Right lobe of liver (tissue), 6 donors: ENCODE data around the gene NEGR1. TPM values are rescaled to one million over a fixed set of nuclear protein-coding genes. Genes with fewer than 3 reads are reported as not detected.
A peak's percentile ranks its signal among the peaks of the same experiment; 100 is the strongest.

Experiments
- ATAC-seq, 4 donors: fragments of 200-7000 bp; cut with Tn5 transposase; one replicate each; pipeline ENCODE4 v1.9.1; 2020; ENCODE audit warnings: mild to moderate bottlenecking in 4 of 4, moderate library complexity in 4 of 4
- DNase-seq, 3 donors: peaks; one replicate each; pipeline ENCODE4 v3.0.0-alpha.2; 2020
- H3K27ac ChIP-seq, 3 donors: fragments of 200-600 bp; one replicate each; pipeline ENCODE4 v1.8.0; 2022
- H3K27me3 ChIP-seq, 2 donors: fragments of 200-600 bp; one replicate each; pipeline ENCODE4 v1.8.0; 2022
- H3K36me3 ChIP-seq, 4 donors: fragments of 200-600 bp; sonication (generic) in 1 of 4; one replicate each; pipeline versions ENCODE4 v1.5.1 to v1.8.0; 2017 to 2022; ENCODE audit warnings: control low read depth in 1 of 4
- H3K4me1 ChIP-seq, 4 donors: fragments of 200-600 bp; sonication (generic) in 1 of 4; one replicate each; pipeline versions ENCODE4 v1.5.1 to v1.8.0; 2017 to 2022; ENCODE audit warnings: control low read depth in 1 of 4
- H3K4me3 ChIP-seq, 3 donors: fragments of 200-600 bp; one replicate each; pipeline ENCODE4 v1.8.0; 2022
- H3K9me3 ChIP-seq, 4 donors: fragments of 200-600 bp; sonication (generic) in 1 of 4; one replicate each; pipeline versions ENCODE4 v1.5.1 to v1.8.0; 2017 to 2022; ENCODE audit warnings: control low read depth in 1 of 4
- CTCF ChIP-seq, 4 donors: fragments of 200-600 bp in 3 of 4; fragments of 450-650 bp in 1 of 4; IDR thresholded peaks; one replicate each; pipeline versions ENCODE4 v1.5.1 to v1.8.0; 2016 to 2022; ENCODE audit warnings: antibody characterized with exemption in 4 of 4, mild to moderate bottlenecking in 2 of 4
- POLR2A ChIP-seq: fragments of 450-650 bp; IDR thresholded peaks from one replicate; pipeline ENCODE4 v1.6.1; 2017; ENCODE audit warnings: antibody characterized with exemption, mild to moderate bottlenecking
- WGBS: methylation state at CpG from one replicate; pipeline ENCODE4 v1.1.6; 2018; ENCODE audit warnings: low coverage, low lambda C conversion rate; ENCODE audit not compliant: insufficient coverage; ENCODE audit errors: missing lambda C conversion rate; 5-methylcytosine and 5-hydroxymethylcytosine counted together
- intact Hi-C, 2 donors: fragments of 100-400 bp; cut with DNase I; formaldehyde crosslinking; loops; one replicate each; pipeline versions ENCODE4 v1.11.2 to v1.14.1; 2022
- total RNA-seq, 6 experiments: library from RNA; depleted of rRNA in 2 of 6; stranded (reverse); fragments of >200 nt in 2 of 6; fragmentation: NEBNext Ultra II Directional in 3 of 6; extraction: Animal tissue kit (Norgen Biotek cat#: 25700) in 3 of 6; gene quantifications; one replicate each; pipeline versions ENCODE4 v1.1.0 to v1.2.4, GENCODE V29; 2016 to 2023
- donor health status: DM: no; HTN: yes; CAD: no.
- donor health status: DM: no; HTN: no; CAD: no.
- donor health status: DM: no; HTN: no; CAD: no.
- donor health status: DM: no; HTN: yes; CAD: no.
- donor health status: DM: no; HTN: yes; CAD: no.

Gene NEGR1
- total RNA-seq, 6 experiments from 2014 or later, result 0.02 to 0.31 (median 0.14) TPM

DNA sequence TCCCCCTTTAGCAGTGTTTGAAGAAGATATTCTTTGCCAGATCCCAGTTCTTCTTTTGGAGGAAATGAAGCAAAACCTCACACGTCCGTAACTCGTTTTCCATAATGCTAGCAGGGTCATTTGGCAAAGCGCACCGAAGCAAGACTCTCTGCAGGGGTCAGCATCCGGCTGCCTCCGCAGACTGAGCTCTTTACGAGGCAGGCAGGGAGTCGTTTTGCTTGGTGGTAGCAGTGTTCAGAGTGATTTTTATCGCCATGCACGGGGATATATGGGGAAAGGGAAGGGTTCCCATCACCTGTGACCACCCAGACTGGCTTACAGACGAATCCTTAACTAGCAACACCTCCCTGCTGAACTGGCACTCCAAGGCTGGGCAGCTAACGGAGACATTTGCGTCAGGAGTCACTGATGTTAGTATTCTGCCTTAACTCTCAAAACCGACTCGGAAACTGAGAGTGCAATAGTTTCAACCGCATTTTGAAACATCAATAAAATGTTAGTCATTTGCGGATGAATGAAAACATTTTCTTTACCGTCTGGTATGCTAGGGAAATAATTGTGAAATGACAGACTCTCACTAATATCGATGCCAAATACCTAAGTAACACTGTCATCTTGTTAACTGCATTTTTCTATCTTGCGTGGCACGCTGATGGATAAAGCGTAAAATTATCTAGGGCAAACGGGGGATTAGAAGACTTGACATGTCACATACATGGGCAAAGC, 2.2 kb upstream of the NEGR1 start:
- WGBS, result 2% methylated on average over 19 of the region's 24 CpGs
- peak overlapping the region; percentile 46 to 64 (median 52) for H3K4me3 ChIP-seq
- TF ChIP-seq CTCF (IDR thresholded peaks at IDR 0.05), result no peak
- TF ChIP-seq POLR2A, result no peak
- no peaks in the 10 kb centered on the region for H3K27me3 ChIP-seq
- DNase-seq, result peak in 2 of 3 donors; percentile 29 to 52
- H3K4me1 ChIP-seq, result peaks cover 0 to 7% (median 0%) of the 10 kb centered on the region in 4 donors
- no peaks in the 10 kb centered on the region for H3K9me3 ChIP-seq
- peak in 3 of 4 donors; percentile 11 to 33 (median 13) for ATAC-seq
- no peak overlapping the region for H3K27ac ChIP-seq
- intact Hi-C loops, result no loop called here
- no peaks in the 10 kb centered on the region for H3K36me3 ChIP-seq

DNA sequence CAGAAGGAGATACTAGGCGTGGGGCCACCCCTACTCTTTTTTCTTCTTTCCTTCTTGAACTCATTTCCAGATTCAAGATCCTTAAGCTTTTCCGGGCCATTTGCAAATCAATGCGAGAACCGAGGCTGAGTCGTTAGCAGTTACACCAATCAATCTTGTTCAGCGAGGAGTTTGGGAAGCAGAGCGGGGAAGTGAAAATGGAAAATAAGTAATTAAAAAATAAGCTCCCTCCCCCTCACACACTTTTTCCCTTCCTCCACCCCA, 1.7 kb upstream of the NEGR1 start:
- 1% methylated on average over 7 of the region's 7 CpGs for WGBS
- H3K9me3 ChIP-seq, result no peaks in the 10 kb centered on the region
- peak overlapping the region; percentile 46 to 64 (median 52) for H3K4me3 ChIP-seq
- peak overlapping the region in 1 of 3 donors; percentile 30 for H3K27ac ChIP-seq
- intact Hi-C loops, result no loop called here
- DNase-seq, result no peak
- H3K4me1 ChIP-seq, result peaks cover 0 to 7% (median 0%) of the 10 kb centered on the region in 4 donors
- TF ChIP-seq POLR2A, result no peak
- no peak for TF ChIP-seq CTCF (IDR thresholded peaks at IDR 0.05)
- no peaks in the 10 kb centered on the region for H3K27me3 ChIP-seq
- no peaks in the 10 kb centered on the region for H3K36me3 ChIP-seq
- no peak for ATAC-seq

DNA sequence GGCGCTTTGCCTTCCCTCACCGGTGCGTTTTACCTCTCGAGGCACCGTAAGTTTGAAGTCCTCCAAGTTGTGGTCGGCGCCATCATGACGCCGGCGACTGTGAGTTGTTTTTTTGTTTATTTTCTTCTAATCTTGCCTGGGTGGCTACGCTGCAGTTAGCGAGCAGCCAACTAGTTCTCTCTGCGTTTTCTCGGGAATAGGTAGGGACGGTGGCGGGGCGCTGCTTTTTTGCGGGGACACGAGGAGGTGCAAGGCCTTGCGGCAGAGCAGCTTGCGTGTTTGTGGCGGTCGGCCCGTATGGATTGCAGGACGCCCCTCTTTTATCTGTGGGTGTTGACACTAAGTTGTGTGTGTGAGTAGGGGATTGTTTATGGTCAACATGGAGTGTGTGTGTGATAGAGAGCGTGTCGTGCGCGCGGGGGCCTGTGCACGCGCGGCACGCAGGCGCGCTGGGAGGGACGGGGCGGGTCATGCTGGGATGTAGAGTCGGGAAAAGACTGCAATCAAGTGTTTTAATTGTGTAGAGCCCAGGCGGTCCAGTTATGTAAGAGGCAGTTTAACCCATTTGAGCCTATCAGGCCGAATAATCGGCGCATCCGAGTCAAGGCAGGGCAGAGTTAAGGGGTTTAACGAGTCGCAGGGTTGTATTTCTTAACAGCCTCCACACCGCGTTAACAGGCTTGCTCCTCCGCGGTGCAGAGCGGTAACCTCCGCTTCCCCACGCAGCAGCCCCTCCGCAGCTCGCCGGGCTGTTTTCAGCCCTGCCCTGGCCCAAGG, 1.2 kb upstream of the NEGR1 start:
- H3K36me3 ChIP-seq, result no peaks in the 10 kb centered on the region
- 2% methylated on average over 50 of the region's 56 CpGs for WGBS
- H3K4me3 ChIP-seq, result peak overlapping the region; percentile 46 to 64 (median 52)
- intact Hi-C loops, result no loop called here
- ATAC-seq (peak; percentile 74 to 78 (median 78)), DNase-seq (peak; percentile 51 to 62 (median 57))
- H3K27me3 ChIP-seq, result no peaks in the 10 kb centered on the region
- peaks cover 0 to 7% (median 0%) of the 10 kb centered on the region in 4 donors for H3K4me1 ChIP-seq
- no peaks in the 10 kb centered on the region for H3K9me3 ChIP-seq
- peak overlapping the region in 2 of 3 donors; percentile 27 to 30 for H3K27ac ChIP-seq
- TF ChIP-seq POLR2A (no peak), CTCF (IDR thresholded peaks at IDR 0.05) (no peak)

- peak overlapping the region in 2 of 3 donors; percentile 27 to 30 for H3K27ac ChIP-seq
- peak overlapping the region; percentile 46 to 64 (median 52) for H3K4me3 ChIP-seq
- no peaks in the 10 kb centered on the region for H3K9me3 ChIP-seq
- H3K4me1 ChIP-seq, result peaks cover 0 to 7% (median 0%) of the 10 kb centered on the region in 4 donors
- intact Hi-C loops, result no loop called here
- no peaks in the 10 kb centered on the region for H3K36me3 ChIP-seq
- no peaks in the 10 kb centered on the region for H3K27me3 ChIP-seq
- no peak for TF ChIP-seq CTCF (IDR thresholded peaks at IDR 0.05)
- TF ChIP-seq POLR2A, result no peak
- DNase-seq (no peak), ATAC-seq (peak in 1 of 4 donors; percentile 4)
- under 1% methylated on average over 7 of the region's 8 CpGs for WGBS
Observed at GRCh38 chr1:72283022-72283306, 625 bp upstream of the NEGR1 start.
